IMR-90 (cell line): ENCODE results near the gene NRL. TPM values are rescaled to one million over a fixed set of nuclear protein-coding genes. Genes with fewer than 3 reads are reported as not detected.

ENCODE experiments used
- ATAC-seq: fragments of 200-7000 bp; cut with Tn5 transposase; 2 replicates; pipeline ENCODE4 v1.9.1; 2020; ENCODE audit warnings: low read depth, mild to moderate bottlenecking, moderate library complexity
- BruUV-seq: library from RNA; stranded (reverse); fragments of 400-500 nt; replicated peaks from 2 replicates; lab custom pipeline; 2021; lab: Mats Ljungman, UMichigan
- CTCF ChIA-PET: fragments of 300-600 bp; formaldehyde crosslinking; extraction: SDS; loops from one replicate; lab custom pipeline; 2021; ENCODE audit warnings: antibody characterized with exemption; lab: Yijun Ruan, JAX
- POLR2A ChIA-PET: fragments of 300-600 bp; sonication (Branson Sonifier 250); formaldehyde crosslinking; loops from one replicate; lab custom pipeline; 2022; ENCODE audit warnings: antibody characterized with exemption; ENCODE audit not compliant: unreplicated experiment; lab: Charles Lee
- DNase-seq: peaks from one replicate; pipeline ENCODE4 v3.0.0; 2013
- H2AFZ ChIP-seq: replicated peaks from 2 replicates; pipeline ENCODE3; 2013; ENCODE audit warnings: low read length, mild to moderate bottlenecking; ENCODE audit not compliant: poor library complexity
- H2AK5ac ChIP-seq: 2 replicates; pipeline ENCODE4 v1.6.1; 2013; ENCODE audit warnings: low read depth, low read length, inconsistent platforms
- H2AK9ac ChIP-seq: replicated peaks from 2 replicates; pipeline ENCODE3; 2013; ENCODE audit warnings: mild to moderate bottlenecking, low read depth, low read length, moderate library complexity; ENCODE audit not compliant: poor library complexity
- H2BK120ac ChIP-seq: 2 replicates; pipeline ENCODE4 v1.6.1; 2013; ENCODE audit warnings: low read depth, low read length, inconsistent platforms
- H2BK15ac ChIP-seq: 3 replicates; pipeline ENCODE4 v1.6.1; 2013; ENCODE audit warnings: low read depth, low read length, inconsistent platforms
- H2BK20ac ChIP-seq: 2 replicates; pipeline ENCODE4 v1.6.1; 2013; ENCODE audit warnings: low read depth, mild to moderate bottlenecking, inconsistent platforms, low read length, moderate library complexity
- H2BK5ac ChIP-seq: 2 replicates; pipeline ENCODE4 v1.6.1; 2013; ENCODE audit warnings: mild to moderate bottlenecking, low read depth, low read length, inconsistent platforms; ENCODE audit not compliant: poor library complexity, severe bottlenecking
- H3K14ac ChIP-seq: replicated peaks from 2 replicates; pipeline ENCODE4 v1.6.1; 2013; ENCODE audit warnings: low read depth, low read length, inconsistent platforms
- H3K18ac ChIP-seq: 2 replicates; pipeline ENCODE4 v1.6.1; 2013; ENCODE audit warnings: low read depth, low read length, control low read depth
- H3K23ac ChIP-seq: 2 replicates; pipeline ENCODE4 v1.6.1; 2013; ENCODE audit warnings: low read depth, low read length, inconsistent platforms
- H3K27ac ChIP-seq: 2 replicates; pipeline ENCODE4 v1.5.1; 2013; ENCODE audit warnings: mild to moderate bottlenecking, control low read depth, low read length; ENCODE audit not compliant: insufficient read depth
- H3K27me3 ChIP-seq: 2 replicates; pipeline ENCODE4 v1.6.1; 2013; ENCODE audit warnings: low read length; ENCODE audit not compliant: control insufficient read depth, insufficient read depth
- H3K36me3 ChIP-seq: 2 replicates; pipeline ENCODE4 v1.6.1; 2013; ENCODE audit warnings: low read length, mixed read lengths; ENCODE audit not compliant: control insufficient read depth, insufficient read depth
- H3K4ac ChIP-seq: 2 replicates; pipeline ENCODE4 v1.6.1; 2013; ENCODE audit warnings: low read depth, low read length, inconsistent platforms
- H3K4me1 ChIP-seq: 2 replicates; pipeline ENCODE4 v1.6.1; 2013; ENCODE audit warnings: low read length, mixed read lengths; ENCODE audit not compliant: control insufficient read depth, insufficient read depth
- H3K4me2 ChIP-seq: 2 replicates; pipeline ENCODE4 v1.6.1; 2013; ENCODE audit warnings: low read depth, mild to moderate bottlenecking, control low read depth, low read length, moderate library complexity
- H3K4me3 ChIP-seq: 2 replicates; pipeline ENCODE4 v1.5.1; 2013; ENCODE audit warnings: low read depth, mild to moderate bottlenecking, control low read depth, low read length, moderate library complexity; ENCODE audit not compliant: insufficient read depth
- H3K56ac ChIP-seq: 2 replicates; pipeline ENCODE4 v1.6.1; 2013; ENCODE audit warnings: low read length, inconsistent platforms; ENCODE audit not compliant: insufficient read depth; ENCODE audit errors: extremely low read depth
- H3K79me1 ChIP-seq, 2 experiments: 2 replicates each; pipeline ENCODE4 v1.6.1; 2013; ENCODE audit warnings: low read length in 2 of 2, inconsistent platforms in 1 of 2, low read depth in 1 of 2
- H3K9ac ChIP-seq: 2 replicates; pipeline ENCODE4 v1.6.1; 2013; ENCODE audit warnings: low read depth, low read length, control low read depth
- H3K9me1 ChIP-seq: 2 replicates; pipeline ENCODE4 v1.6.1; 2013; ENCODE audit warnings: low read length, inconsistent platforms; ENCODE audit not compliant: insufficient read depth
- H3K9me3 ChIP-seq: 2 replicates; pipeline ENCODE4 v1.6.1; 2013; ENCODE audit warnings: low read length; ENCODE audit not compliant: control insufficient read depth, insufficient read depth
- H4K20me1 ChIP-seq: 2 replicates; pipeline ENCODE4 v1.6.1; 2013; ENCODE audit warnings: low read length, inconsistent platforms; ENCODE audit not compliant: insufficient read depth
- H4K5ac ChIP-seq: 2 replicates; pipeline ENCODE4 v1.6.1; 2013; ENCODE audit warnings: mild to moderate bottlenecking, low read depth, low read length, control low read depth
- H4K8ac ChIP-seq, 2 experiments: 2 replicates each; pipeline ENCODE4 v1.6.1; 2013; ENCODE audit warnings: low read depth in 2 of 2, low read length in 2 of 2, control low read depth in 1 of 2, inconsistent platforms in 1 of 2
- H4K91ac ChIP-seq: 2 replicates; pipeline ENCODE4 v1.6.1; 2013; ENCODE audit warnings: low read depth, low read length, inconsistent platforms; ENCODE audit not compliant: insufficient read depth
- BHLHE40 ChIP-seq: fragments of 150-350 bp; IDR thresholded peaks from 2 replicates; pipeline ENCODE4 v1.6.1; 2016; ENCODE audit warnings: mild to moderate bottlenecking, low read depth, low read length
- FOS ChIP-seq: fragments of 150-350 bp; IDR thresholded peaks from 2 replicates; pipeline ENCODE4 v1.6.1; 2016; ENCODE audit warnings: low read depth, low read length
- MAFK ChIP-seq: IDR thresholded peaks from 2 replicates; pipeline ENCODE4 v1.6.1; 2012; ENCODE audit warnings: low read depth, low read length, improper control_type of control experiment
- MXI1 ChIP-seq: IDR thresholded peaks from 2 replicates; pipeline ENCODE4 v1.6.1; 2012; ENCODE audit warnings: low read depth, mild to moderate bottlenecking, low read length, moderate library complexity, borderline replicate concordance
- POLR2A ChIP-seq: IDR thresholded peaks from 2 replicates; pipeline ENCODE4 v1.6.1; 2012; ENCODE audit warnings: mild to moderate bottlenecking, low read depth, low read length
- RAD21 ChIP-seq: IDR thresholded peaks from 2 replicates; pipeline ENCODE4 v1.6.1; 2012; ENCODE audit warnings: low read length, improper control_type of control experiment
- RFX5 ChIP-seq: IDR thresholded peaks from 2 replicates; pipeline ENCODE4 v1.8.0; 2012; ENCODE audit warnings: low read depth, mild to moderate bottlenecking, low read length, moderate library complexity
- WGBS, 2 experiments: methylation state at CpG; one replicate each; pipeline versions ENCODE4 v1.1.5 to v1.1.7; 2013; ENCODE audit warnings: missing lambda C conversion rate in 2 of 2; ENCODE audit not compliant: insufficient read length in 1 of 2; ENCODE audit errors: extremely low coverage in 2 of 2; 5-methylcytosine and 5-hydroxymethylcytosine counted together
- dilution Hi-C: fragments of 300-500 bp; cut with HindIII; formaldehyde crosslinking; loops from one replicate; pipeline ENCODE4 v1.14.3; 2018; ENCODE audit warnings: low sequenced_read_pairs; ENCODE audit not compliant: unreplicated experiment
- in situ Hi-C: fragments of 300-500 bp; cut with MboI; formaldehyde crosslinking; loops from 3 replicates; pipeline ENCODE4 v1.14.3; 2019; ENCODE audit warnings: low sequenced_read_pairs, inconsistent platforms, mixed read lengths
- intact Hi-C: fragments of 100-400 bp; cut with micrococcal nuclease; formaldehyde crosslinking; loops from 2 replicates; pipeline ENCODE4 v1.10.0; 2022
- polyA plus RNA-seq, 3 experiments: library from polyadenylated mRNA; depleted of rRNA; stranded (reverse); fragments of >200 nt; gene quantifications; 2 replicates each; pipeline ENCODE4 v1.2.3, GENCODE V29; 2012; ENCODE audit warnings: low replicate concordance in 1 of 3
- total RNA-seq: library from RNA; depleted of rRNA; stranded (reverse); fragments of >200 nt; gene quantifications from 2 replicates; pipeline ENCODE4 v1.2.3, GENCODE V29; 2012
- TF ChIP-seq, protein P1 (sequence below): fragments of 150-350 bp; IDR thresholded peaks from 2 replicates; pipeline ENCODE4 v1.6.1; 2017; ENCODE audit warnings: mild to moderate bottlenecking, antibody characterized with exemption, low read length, low read depth

Gene NRL
- total and polyA plus RNA-seq, 2 of the 4 experiments (the other 2 are of a cell fraction): 0.18 to 0.70 TPM

DNA sequence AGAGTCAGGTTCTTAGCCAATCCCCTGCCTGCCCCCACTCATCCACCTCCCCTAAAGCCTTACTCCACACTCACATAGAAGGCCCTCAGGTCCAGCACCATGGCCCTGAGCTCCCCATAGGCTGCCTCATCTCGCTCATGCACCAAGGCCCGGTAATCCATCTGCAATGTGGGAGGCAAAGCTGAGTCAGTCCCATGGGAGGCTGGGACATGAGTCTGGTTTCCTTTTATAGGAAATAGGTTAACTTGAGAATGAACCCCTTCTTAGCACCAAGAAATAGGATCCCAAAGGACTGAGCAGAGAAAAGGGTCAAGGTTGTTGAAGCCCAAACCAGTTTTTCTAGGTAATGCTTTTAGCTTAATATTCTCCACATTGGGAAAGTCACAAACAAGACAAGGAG is 28.8 kb upstream of the NRL start:
- Histone ChIP-seq H3K36me3 (peaks cover 11% of the 10 kb centered on the region), H4K91ac (no peak overlapping the region), H3K27ac (no peak overlapping the region), H3K18ac (no peak overlapping the region), H2BK20ac (peak overlapping the region; percentile 29; the same call in 1 of the 2 replicates), H2BK5ac (no peak overlapping the region), H2BK120ac (no peak overlapping the region), H3K4me1 (peaks cover 13% of the 10 kb centered on the region), H3K4me2 (no peak overlapping the region), H3K27me3 (no peaks in the 10 kb centered on the region), H3K14ac (no peak overlapping the region), H3K56ac (no peak overlapping the region), H2AFZ (peak overlapping the region; percentile 24), H2BK15ac (no peak overlapping the region), H3K79me1 (peaks cover 33 to 68% of the 10 kb centered on the region in 2 experiments), H3K9me3 (no peaks in the 10 kb centered on the region), H3K23ac (no peak overlapping the region), H3K9me1 (peaks cover 19% of the 10 kb centered on the region), H2AK5ac (no peak overlapping the region), H3K4me3 (no peak overlapping the region), H3K4ac (peak overlapping the region; percentile 66; the same call in 1 of the 2 replicates), H2AK9ac (no peak overlapping the region), H4K20me1 (peaks cover 16% of the 10 kb centered on the region), H4K5ac (no peak overlapping the region), H3K9ac (no peak overlapping the region), H4K8ac (no peak overlapping the region)
- DNase-seq (peak; percentile 51), ATAC-seq (no peak)
- intact Hi-C loops: no loop called here
- dilution Hi-C loops: no loop called here
- no CpG with 5 or more reads among the region's 2 CpGs for WGBS, 2 experiments
- ChIA-PET POLR2A (no interaction called here), CTCF (no interaction called here)
- in situ Hi-C loops: loop anchor here (25.0 kb wide), 2 partner anchors 831 to 1056 kb away; partner anchors contain the start of genes ACIN1, BCL2L2, C14orf119 and PABPN1
- BruUV-seq: no TSS peak
- no peak for TF ChIP-seq FOS
- TF ChIP-seq MAFK: no peak
- TF ChIP-seq MXI1: no peak
- TF ChIP-seq POLR2A: no peak
- TF ChIP-seq, protein P1, sequence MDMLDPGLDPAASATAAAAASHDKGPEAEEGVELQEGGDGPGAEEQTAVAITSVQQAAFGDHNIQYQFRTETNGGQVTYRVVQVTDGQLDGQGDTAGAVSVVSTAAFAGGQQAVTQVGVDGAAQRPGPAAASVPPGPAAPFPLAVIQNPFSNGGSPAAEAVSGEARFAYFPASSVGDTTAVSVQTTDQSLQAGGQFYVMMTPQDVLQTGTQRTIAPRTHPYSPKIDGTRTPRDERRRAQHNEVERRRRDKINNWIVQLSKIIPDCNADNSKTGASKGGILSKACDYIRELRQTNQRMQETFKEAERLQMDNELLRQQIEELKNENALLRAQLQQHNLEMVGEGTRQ: no peak
- no peak for TF ChIP-seq RAD21
- TF ChIP-seq BHLHE40: no peak
- TF ChIP-seq RFX5: no peak
